ENCODE measurements around the gene ATP5PD.

ATP5PD gene

DNA sequence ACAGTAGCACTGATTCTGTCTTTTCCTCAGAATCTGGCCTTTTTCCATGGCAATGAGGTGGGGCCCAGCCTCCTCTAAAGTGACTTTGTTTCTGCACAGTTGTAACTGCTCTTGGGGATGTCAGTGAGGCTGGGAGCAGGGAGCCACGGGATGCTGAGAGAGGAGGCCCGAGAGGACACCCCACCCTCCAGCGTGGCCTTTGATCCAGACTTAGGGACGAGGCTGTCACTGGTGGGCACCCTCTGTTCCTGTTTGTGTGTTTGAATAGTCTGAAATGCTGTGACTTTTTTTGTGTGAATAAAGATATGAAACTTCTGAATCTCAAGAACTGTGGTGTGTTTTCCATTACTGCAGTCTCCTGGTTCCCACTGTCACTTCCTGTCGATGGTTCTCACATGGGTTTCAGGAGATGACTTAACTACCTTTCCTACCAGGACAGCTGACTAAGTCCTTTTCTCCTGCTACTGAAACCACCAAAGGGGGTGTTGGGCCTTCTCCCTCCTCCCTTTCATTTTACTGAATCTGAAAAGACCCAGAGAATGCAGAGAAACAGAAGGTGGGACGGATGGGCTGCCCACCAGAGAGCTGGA, 18.9 kb upstream of the ATP5PD start:
- Mint-ChIP-seq H3K4me1 (ENCODE audit: low read depth) (peaks cover 24% of the 10 kb centered on the region), H3K27ac (peak overlapping the region; percentile 68), H3K27me3 (no peaks in the 10 kb centered on the region), H3K36me3 (peaks cover 2% of the 10 kb centered on the region), H3K4me3 (no peak overlapping the region), H3K9me3 (ENCODE audit: low read depth) (no peaks in the 10 kb centered on the region)

DNA sequence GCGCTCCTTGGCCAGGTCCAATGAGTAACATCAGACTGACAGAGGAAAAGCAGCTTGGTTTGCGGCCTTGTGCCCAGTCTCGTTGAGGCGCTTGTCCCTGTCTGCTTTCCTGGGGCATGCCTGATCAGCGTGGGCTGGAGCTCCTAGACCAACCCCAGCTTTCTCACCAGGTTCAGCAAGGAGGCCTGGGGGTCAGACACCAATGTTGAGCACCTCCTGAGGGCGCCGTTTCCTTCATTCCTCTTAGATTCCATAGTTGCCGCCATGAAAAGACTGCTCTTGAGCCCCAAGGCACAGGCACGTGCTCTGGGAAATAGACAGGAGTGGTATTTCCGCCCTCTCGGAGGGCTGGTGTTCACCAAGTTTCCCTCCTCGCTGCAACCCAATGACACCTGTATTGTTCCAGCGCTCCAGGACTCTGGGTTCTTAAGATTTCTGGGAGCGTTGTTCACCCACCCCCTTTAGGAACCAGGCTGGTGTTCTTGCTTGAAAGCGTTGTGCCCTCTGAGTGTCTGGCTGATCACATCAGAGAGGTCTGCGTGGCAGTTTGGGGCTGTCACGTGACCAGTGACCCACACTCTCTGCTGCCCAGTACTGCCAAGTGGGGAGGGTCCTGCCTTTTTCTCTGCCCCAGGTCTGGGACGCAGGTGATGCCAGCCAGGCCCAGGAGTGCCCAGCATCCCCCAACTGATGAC, 18.2 kb upstream of the ATP5PD start:
- H3K4me3 Mint-ChIP-seq: no peak overlapping the region
- no peaks in the 10 kb centered on the region for H3K27me3 Mint-ChIP-seq
- H3K4me1 Mint-ChIP-seq (ENCODE audit: low read depth): peaks cover 26% of the 10 kb centered on the region
- no peak overlapping the region for H3K27ac Mint-ChIP-seq
- no peaks in the 10 kb centered on the region for H3K9me3 Mint-ChIP-seq (ENCODE audit: low read depth)
- H3K36me3 Mint-ChIP-seq: peaks cover 2% of the 10 kb centered on the region

DNA sequence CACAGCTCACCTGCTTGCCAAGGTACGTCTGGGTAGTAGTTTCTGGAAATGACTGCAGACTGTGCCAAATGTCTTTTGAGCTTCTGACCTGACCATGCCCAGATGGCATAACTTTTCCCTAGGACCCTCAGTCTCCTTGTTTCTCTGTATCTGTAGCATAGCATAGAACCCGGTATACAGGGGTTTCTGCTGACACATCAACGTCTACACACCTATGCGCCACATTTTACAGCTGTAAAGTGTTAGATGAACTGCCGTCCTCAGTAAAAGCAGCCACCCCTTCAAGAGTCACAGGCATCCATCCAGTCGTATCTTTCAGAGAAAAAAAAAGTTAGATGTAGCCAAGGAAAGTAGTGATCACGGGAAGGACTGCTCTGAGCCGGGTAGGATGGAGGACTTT, 17.7 kb upstream of the ATP5PD start:
- H3K27me3 Mint-ChIP-seq: no peaks in the 10 kb centered on the region
- H3K27ac Mint-ChIP-seq: no peak overlapping the region
- H3K4me3 Mint-ChIP-seq: no peak overlapping the region
- no peaks in the 10 kb centered on the region for H3K9me3 Mint-ChIP-seq (ENCODE audit: low read depth)
- peaks cover 2% of the 10 kb centered on the region for H3K36me3 Mint-ChIP-seq
- peaks cover 31% of the 10 kb centered on the region for H3K4me1 Mint-ChIP-seq (ENCODE audit: low read depth)

DNA sequence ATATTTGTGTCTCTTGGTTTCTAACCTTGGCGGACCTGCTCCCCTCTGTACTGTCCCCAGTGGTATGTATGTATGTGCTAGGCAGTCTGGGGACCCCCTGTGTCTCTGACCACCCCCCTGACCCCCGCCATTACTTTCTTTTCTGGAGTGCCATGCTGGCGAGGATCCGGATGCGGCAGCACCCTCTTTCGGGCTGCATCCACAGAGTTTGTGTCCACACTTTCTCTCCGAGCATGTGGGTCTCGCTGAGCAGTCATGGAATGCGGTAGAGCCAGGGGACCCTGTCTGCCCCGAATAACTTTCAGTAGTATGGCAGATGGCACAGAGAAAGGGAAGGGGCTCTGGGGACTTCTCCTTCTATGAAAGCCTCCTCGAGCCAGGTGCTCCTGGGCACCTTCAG, 17.3 kb upstream of the ATP5PD start:
- Mint-ChIP-seq H3K4me3 (no peak overlapping the region), H3K4me1 (ENCODE audit: low read depth) (peaks cover 34% of the 10 kb centered on the region), H3K27ac (no peak overlapping the region), H3K27me3 (no peaks in the 10 kb centered on the region), H3K9me3 (ENCODE audit: low read depth) (no peaks in the 10 kb centered on the region), H3K36me3 (peaks cover 2% of the 10 kb centered on the region)

DNA sequence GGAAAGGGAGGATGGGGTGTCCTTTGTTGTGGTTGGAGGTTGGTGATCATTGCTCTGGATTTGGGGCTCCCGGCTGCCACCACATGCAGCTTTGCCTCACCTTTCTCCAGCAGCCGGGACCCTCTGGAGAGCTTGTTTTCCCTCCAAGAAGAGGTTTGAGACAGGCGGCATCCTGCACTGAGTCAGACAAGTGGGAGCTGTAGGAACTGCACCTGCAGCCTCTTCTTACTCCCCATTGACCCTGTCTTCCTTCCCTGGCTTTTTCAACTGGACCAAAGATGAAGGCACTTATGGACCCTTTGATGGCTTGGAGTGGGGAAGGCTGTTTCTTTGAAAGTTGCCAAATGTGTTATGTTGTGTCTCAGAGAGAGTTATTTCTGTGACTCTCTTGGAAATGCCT, 16.9 kb upstream of the ATP5PD start:
- Mint-ChIP-seq H3K4me1 (ENCODE audit: low read depth) (peaks cover 31% of the 10 kb centered on the region), H3K27ac (no peak overlapping the region), H3K36me3 (peaks cover 2% of the 10 kb centered on the region)

DNA sequence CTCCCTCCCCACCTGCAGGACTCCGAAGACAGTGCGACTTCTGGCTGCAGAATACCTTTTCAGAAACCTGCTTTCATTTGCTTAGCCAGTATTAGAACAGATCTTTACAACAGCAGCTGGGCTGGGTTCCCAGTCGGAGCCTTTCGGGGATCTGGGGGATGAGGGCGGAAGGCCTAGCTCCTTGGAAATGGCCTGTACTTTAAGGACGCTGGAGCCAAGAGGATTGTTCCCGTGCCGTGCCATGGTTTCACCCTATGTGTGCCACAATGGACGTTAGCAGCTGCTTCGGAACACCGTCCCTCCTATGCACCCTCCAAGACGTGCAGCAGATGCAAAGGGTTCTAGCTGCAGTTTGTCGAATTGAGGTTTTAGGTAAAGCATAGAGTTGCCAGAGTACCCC, 16.4 kb upstream of the ATP5PD start:
- Mint-ChIP-seq H3K4me3 (no peak overlapping the region), H3K4me1 (ENCODE audit: low read depth) (peaks cover 31% of the 10 kb centered on the region), H3K27me3 (no peaks in the 10 kb centered on the region), H3K9me3 (ENCODE audit: low read depth) (no peaks in the 10 kb centered on the region), H3K27ac (no peak overlapping the region), H3K36me3 (peaks cover 2% of the 10 kb centered on the region)

More for the DNA sequence above, 16.9 kb upstream of the ATP5PD start:
- Mint-ChIP-seq H3K27me3 (no peaks in the 10 kb centered on the region), H3K4me3 (no peak overlapping the region), H3K9me3 (ENCODE audit: low read depth) (no peaks in the 10 kb centered on the region)

DNA sequence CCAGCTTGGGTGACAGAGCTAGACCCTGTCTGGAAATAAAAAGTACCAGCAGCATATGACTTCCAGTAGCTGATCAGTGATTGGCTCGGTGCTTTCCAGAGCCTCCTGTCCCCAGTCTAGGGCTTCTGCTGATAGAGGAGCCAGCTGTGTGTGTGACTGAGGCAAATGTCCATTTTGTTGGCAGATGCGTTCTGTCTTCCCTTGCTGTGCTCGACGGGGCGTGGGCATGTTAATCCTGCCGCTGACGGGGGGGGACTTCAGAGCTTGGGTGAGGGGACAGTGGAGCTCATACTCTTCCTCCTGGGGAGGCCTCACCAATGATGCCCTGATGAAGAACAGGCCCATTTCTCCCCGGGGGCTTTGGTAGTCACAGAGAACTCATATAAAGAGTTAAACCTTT, 14.8 kb upstream of the ATP5PD start:
- H3K36me3 Mint-ChIP-seq: peaks cover 2% of the 10 kb centered on the region
- no peak overlapping the region for H3K4me3 Mint-ChIP-seq
- peaks cover 21% of the 10 kb centered on the region for H3K4me1 Mint-ChIP-seq (ENCODE audit: low read depth)
- no peaks in the 10 kb centered on the region for H3K27me3 Mint-ChIP-seq
- H3K9me3 Mint-ChIP-seq (ENCODE audit: low read depth): no peaks in the 10 kb centered on the region
- H3K27ac Mint-ChIP-seq: no peak overlapping the region

DNA sequence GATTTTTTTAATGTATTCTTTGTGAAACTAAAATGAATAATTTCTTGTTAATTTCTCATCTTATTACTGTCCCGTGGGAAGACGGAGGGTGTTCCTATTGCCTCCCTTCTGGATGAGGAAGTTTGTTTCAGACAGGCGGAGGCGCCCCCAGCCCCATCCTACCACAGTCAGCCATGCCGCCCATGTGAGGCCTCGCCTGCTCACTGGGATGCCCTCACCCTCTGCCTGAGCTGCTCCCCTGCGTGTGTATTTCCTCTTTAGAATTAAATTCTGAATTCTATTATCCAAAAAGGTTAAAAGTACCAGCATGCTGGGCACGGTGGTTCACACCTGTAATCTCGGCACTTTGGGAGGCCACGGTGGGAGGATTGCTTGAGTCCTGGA, 14.3 kb upstream of the ATP5PD start:
- H3K27me3 Mint-ChIP-seq: no peaks in the 10 kb centered on the region
- H3K9me3 Mint-ChIP-seq (ENCODE audit: low read depth): no peaks in the 10 kb centered on the region
- no peak overlapping the region for H3K4me3 Mint-ChIP-seq
- H3K36me3 Mint-ChIP-seq: peaks cover 7% of the 10 kb centered on the region
- H3K4me1 Mint-ChIP-seq (ENCODE audit: low read depth): peaks cover 20% of the 10 kb centered on the region
- H3K27ac Mint-ChIP-seq: no peak overlapping the region

DNA sequence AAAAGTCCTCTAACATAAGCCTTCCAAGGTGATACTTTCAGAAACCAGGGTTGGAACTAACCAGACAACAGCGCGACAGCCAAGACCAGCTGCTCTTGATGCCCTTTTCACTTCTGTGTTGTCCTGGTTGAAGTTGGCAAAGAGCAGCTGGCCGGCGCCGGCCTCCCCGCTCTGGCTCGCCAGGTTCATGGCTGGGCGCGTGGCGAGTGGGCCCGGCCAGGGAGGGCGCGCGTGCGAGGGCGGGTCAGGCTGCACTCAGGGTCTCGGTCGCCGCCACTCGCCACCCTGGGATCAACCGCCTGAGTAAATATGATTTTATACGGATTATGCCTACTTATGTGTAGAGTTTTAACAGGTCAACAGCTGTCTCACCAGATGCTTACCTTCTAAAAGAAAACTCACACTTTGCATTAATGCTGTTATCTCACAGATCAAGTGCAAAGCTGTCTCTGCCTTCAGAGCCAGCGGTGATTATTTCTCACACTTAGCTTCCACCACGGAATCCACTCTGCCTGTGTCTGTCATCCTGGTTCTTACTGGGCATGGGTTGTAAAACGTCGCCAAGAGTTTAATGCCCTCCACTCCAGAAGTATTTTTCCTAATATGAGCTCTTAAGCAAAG, 13.8 kb upstream of the ATP5PD start:
- H3K36me3 Mint-ChIP-seq: peaks cover 7% of the 10 kb centered on the region

DNA sequence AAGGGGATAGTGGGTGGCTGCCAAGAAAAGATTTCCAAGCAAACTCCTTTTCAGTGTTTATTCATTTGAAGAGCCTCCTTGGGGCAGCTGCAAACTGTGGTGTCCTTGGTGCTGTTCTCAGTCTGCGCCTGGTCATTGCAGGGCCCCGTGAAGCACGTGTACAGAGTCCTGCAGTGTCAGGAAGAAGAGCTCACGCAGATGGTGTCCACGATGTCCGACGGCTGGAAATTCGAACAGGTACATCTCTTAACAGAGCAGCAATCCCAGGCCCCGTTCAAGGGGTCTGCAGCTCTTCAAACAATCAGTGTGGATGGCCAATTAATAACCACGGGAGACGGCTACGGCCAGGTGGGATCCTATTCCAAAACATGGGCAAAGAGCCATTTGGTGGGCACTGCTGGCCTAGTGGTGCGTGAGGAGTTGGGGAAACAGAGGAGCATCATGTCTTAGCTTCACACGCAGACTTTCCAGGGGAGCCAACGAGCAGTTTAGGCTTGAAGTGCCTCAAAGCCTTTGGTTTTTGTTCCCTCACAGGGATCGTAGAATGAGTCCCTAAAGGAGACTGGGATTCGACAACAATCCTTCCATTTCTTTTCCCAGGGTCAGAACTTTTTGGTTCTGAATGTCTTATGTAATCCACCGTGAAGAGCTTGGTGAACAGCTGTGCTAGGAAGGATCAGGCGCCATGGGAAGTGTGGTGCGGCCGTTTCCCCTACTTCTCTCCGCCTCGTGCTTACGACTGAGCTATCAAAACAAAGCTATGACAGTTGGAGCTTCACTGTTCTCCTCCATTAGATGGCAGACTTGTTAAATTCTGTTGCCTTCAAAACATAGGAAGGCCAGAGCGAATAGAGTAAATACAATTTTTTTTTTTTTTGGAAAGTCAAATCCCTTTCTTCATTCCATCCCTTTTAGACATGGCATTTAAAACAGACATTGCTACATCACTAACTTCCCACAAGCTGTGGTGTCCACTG, 12.9 kb upstream of the ATP5PD start:
- Mint-ChIP-seq H3K4me1 (ENCODE audit: low read depth) (peaks cover 15% of the 10 kb centered on the region), H3K27ac (peak overlapping the region; percentile 50), H3K4me3 (no peak overlapping the region), H3K36me3 (peaks cover 7% of the 10 kb centered on the region), H3K27me3 (no peaks in the 10 kb centered on the region), H3K9me3 (ENCODE audit: low read depth) (no peaks in the 10 kb centered on the region)

More for the DNA sequence above, 13.8 kb upstream of the ATP5PD start:
- Mint-ChIP-seq H3K27ac (no peak overlapping the region), H3K27me3 (no peaks in the 10 kb centered on the region), H3K4me3 (no peak overlapping the region), H3K4me1 (ENCODE audit: low read depth) (peaks cover 18% of the 10 kb centered on the region), H3K9me3 (ENCODE audit: low read depth) (no peaks in the 10 kb centered on the region)

DNA sequence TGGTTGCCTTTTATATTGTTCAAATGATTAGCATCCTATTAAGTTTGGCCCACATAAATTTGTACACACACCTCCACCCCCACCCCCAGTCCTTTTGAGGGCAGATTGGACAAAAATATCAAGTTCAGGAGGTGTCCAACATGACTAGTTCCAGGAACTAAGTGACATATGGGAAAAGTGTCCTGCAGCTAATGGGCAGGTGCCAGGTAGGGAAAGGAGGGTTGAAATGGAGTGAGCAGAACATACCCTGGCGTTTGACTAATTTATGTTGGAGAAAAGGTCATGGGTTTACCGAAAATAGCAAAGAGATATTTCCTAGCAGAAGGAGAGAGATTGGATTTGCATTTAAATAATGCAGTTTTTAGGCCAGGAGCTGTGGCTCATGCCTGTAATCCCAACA, 5.2 kb upstream of the ATP5PD start:
- H3K4me1 Mint-ChIP-seq (ENCODE audit: low read depth): peaks cover 31% of the 10 kb centered on the region
- H3K27ac Mint-ChIP-seq: no peak overlapping the region
- no peak overlapping the region for H3K4me3 Mint-ChIP-seq
- no peaks in the 10 kb centered on the region for H3K27me3 Mint-ChIP-seq
- no peaks in the 10 kb centered on the region for H3K9me3 Mint-ChIP-seq (ENCODE audit: low read depth)
- H3K36me3 Mint-ChIP-seq: peaks cover 8% of the 10 kb centered on the region

DNA sequence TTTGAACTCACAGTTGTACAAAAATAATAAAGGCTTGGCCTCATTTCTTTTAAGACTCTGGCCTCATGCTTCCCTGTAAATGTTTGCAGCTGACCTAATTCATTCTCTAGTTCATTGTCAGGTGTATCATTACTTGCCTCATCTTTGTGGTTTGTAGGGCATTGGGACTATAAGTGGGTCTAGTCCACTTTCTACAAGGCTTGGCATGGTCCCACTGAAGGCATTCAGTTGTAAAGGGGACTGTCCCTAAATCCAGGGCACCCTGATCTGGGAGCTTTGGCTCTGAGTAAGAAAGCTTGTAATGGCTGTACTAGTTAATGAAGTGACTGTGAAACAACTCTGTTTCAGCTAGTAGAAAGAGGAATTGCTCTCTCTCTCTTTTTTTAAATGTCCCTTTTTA, 2.9 kb upstream of the ATP5PD start:
- Mint-ChIP-seq H3K27ac (no peak overlapping the region), H3K27me3 (no peaks in the 10 kb centered on the region), H3K4me1 (ENCODE audit: low read depth) (peaks cover 39% of the 10 kb centered on the region), H3K4me3 (no peak overlapping the region), H3K36me3 (peaks cover 3% of the 10 kb centered on the region), H3K9me3 (ENCODE audit: low read depth) (no peaks in the 10 kb centered on the region)

DNA sequence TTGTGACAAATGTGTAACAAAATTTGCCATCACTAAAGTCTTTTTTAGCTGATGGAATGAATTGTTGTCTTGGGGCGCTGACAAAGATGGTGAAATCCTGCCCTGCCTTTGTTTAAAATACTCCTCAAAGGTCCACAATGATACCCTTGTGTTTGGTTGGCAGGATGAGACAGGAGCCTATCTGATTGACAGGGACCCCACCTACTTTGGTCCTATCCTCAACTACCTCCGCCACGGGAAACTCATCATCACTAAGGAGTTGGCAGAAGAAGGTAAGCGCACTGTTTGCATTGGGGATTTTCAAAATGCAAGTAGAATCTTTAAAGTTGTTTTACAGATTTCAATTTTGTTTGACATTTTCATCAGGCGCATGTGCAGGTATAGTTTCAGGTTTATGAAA, 2.3 kb upstream of the ATP5PD start:
- Mint-ChIP-seq H3K27me3 (no peaks in the 10 kb centered on the region), H3K9me3 (ENCODE audit: low read depth) (no peaks in the 10 kb centered on the region), H3K4me1 (ENCODE audit: low read depth) (peaks cover 42% of the 10 kb centered on the region), H3K27ac (no peak overlapping the region), H3K4me3 (no peak overlapping the region), H3K36me3 (peaks cover 5% of the 10 kb centered on the region)

DNA sequence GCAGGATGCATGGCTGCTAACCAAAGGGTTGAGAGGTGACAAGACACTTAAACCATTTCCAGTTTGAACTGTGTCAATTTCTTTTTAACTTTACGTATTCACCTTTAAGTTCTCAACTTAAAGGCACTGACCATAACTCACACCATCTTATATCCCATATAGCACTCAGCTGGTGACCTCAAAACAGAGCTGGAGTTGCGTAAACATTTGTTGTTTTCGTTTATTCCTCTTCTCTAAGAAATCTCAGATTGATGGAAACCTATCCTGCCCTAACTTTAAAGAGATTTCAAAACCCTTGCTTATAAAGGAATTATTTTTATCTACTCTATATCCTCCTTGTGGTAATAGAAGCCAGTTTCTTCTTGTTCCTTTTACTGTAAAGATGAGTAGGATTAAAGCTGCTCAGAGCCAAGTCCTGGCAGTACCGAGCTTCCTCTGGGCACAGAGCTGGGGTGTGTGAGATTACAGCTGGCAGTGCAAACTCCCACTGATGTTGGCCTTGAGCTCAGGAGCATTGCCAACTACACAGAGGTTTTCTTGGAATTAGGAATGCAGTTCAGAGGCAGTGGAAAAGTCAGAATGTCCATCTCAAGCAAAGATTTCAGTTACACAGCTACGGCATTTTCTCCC, 1.6 kb upstream of the ATP5PD start:
- Mint-ChIP-seq H3K9me3 (ENCODE audit: low read depth) (no peaks in the 10 kb centered on the region), H3K36me3 (peaks cover 5% of the 10 kb centered on the region), H3K27me3 (no peaks in the 10 kb centered on the region), H3K4me1 (ENCODE audit: low read depth) (peaks cover 45% of the 10 kb centered on the region), H3K27ac (peak overlapping the region; percentile 92), H3K4me3 (peak overlapping the region; percentile 98)

All from activated naive CD8-positive, alpha-beta T cell (primary cell).